Brain microvascular endothelial cell (primary cell): Measurements from ENCODE around the gene SCLT1.

Experiments used
- DNase-seq: peaks from one replicate; pipeline ENCODE4 v3.0.0-alpha.2; 2020
- H3K27ac ChIP-seq: fragments of 250-450 bp; sonication (Bioruptor Pico); 2 replicates; pipeline ENCODE4 v1.5.1; 2020; ENCODE audit warnings: mild to moderate bottlenecking, moderate library complexity
- H3K27me3 ChIP-seq: fragments of 250-450 bp; sonication (Bioruptor Pico); replicated peaks from 2 replicates; pipeline ENCODE4 v1.5.1; 2020; ENCODE audit warnings: mild to moderate bottlenecking
- H3K36me3 ChIP-seq: fragments of 250-450 bp; sonication (Bioruptor Pico); replicated peaks from 2 replicates; pipeline ENCODE4 v1.5.1; 2020; ENCODE audit warnings: mild to moderate bottlenecking
- H3K4me3 ChIP-seq: 2 replicates; pipeline ENCODE4 v1.5.1; 2011; ENCODE audit warnings: low read depth, mild to moderate bottlenecking, control low read depth, low read length, moderate library complexity
- CTCF ChIP-seq: IDR thresholded peaks from 2 replicates; pipeline ENCODE4 v1.5.1; 2011; ENCODE audit warnings: low read depth, mild to moderate bottlenecking, moderate library complexity, low read length, control low read depth, inconsistent platforms; ENCODE audit errors: missing control alignments
- in situ Hi-C: cut with HindIII; loops from 2 replicates; pipeline ENCODE4 v1.10.0; 2017; ENCODE audit warnings: low sequenced_read_pairs, low pct_ligation_motif_present

The SCLT1 gene

GRCh38 chr4:128837679-128838078, 255.7 kb downstream of the SCLT1 start:
- DNase-seq = no peak
- no peak overlapping the region for H3K4me3 ChIP-seq

DNA sequence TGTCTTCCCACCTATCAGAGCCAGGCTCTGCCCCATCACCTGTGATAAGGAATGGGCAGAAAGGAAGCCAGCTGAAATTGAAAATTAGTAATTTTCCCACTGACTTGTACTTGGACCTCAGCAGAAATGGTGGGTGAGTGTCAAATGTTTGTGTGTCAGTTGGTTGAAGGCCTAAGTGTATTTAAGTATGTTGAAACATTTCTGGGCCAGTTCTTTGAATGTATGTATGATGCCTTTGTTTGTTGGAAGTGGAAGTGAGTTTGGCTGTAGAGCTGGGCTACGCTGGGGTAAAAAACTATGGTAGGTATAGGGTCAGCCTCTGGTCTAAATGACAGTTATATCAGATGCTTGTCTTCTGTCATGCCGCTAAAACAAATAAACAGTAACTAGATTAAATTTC, 256.1 kb downstream of the SCLT1 start:
- Histone ChIP-seq H3K36me3 (peaks cover 17% of the 10 kb centered on the region), H3K27ac (no peak overlapping the region), H3K27me3 (no peaks in the 10 kb centered on the region), H3K4me3 (no peak overlapping the region)
- in situ Hi-C loops = no loop called here
- TF ChIP-seq CTCF = no peak
- DNase-seq = no peak

More at GRCh38 chr4:128837679-128838078, 255.7 kb downstream of the SCLT1 start:
- Histone ChIP-seq H3K36me3 (peaks cover 15% of the 10 kb centered on the region), H3K27ac (no peak overlapping the region), H3K27me3 (no peaks in the 10 kb centered on the region)
- TF ChIP-seq CTCF = no peak
- in situ Hi-C loops = no loop called here

DNA sequence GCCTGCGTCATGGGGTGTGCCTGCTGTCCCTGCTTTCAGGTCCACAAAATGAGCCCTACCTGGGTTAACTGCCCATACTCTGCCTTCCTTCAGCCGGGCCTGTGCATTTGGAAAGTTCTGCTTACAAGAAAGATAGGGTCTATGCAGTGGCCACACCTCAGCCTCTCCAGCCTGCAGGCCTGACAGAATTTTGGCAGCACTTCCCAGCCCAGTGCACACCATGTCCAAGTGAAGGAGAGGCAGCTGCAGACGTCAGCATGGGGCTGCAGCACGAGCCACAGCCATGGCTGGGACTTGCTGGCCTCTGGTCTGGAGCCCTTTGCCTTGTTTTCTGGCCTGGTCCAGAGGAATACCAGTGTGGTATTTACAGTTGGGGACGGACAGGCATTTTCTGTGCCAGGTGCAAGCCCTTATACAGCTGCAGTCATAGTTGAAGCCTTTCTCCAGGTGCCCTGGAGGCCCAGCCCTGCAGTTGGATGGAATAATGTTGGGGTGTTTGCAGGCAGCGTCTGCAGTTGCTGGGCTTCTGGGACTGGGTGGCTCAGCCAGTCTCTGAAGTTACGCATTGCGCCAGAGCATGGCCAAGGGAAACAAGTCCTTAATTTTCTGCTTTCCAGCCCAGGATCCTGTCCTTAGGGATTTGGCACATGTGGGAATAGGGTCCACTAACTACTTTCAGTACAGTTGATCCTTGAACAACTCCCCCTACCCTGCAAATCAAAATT, 257.7 kb downstream of the SCLT1 start:
- H3K4me3 ChIP-seq = no peak overlapping the region
- H3K27ac ChIP-seq = no peak overlapping the region
- no peak for DNase-seq
- in situ Hi-C loops = no loop called here
- H3K27me3 ChIP-seq = no peaks in the 10 kb centered on the region
- peaks cover 21% of the 10 kb centered on the region for H3K36me3 ChIP-seq
- no peak for TF ChIP-seq CTCF
